SW480 (cell line): ENCODE measurements around the gene DIAPH1.

Source experiments
- DNase-seq: peaks from one replicate; pipeline ENCODE4 v3.0.0-alpha.2; 2016; ENCODE audit warnings: low spot score

DIAPH1 gene

GRCh38 chr5:141506381-141507155 lies 112.2 kb downstream of the DIAPH1 start:
- no peak for DNase-seq

GRCh38 chr5:141504216-141504615 lies 114.6 kb downstream of the DIAPH1 start:
- DNase-seq, result no peak

GRCh38 chr5:141503681-141504080 lies 115.1 kb downstream of the DIAPH1 start:
- DNase-seq, result no peak

GRCh38 chr5:141501761-141502160 lies 117.0 kb downstream of the DIAPH1 start:
- no peak for DNase-seq

- no peak for DNase-seq
These were observed 122.8 kb downstream of the DIAPH1 start for GRCh38 chr5:141496038-141496437.

GRCh38 chr5:141495453-141495811 lies 123.4 kb downstream of the DIAPH1 start:
- DNase-seq, result no peak

- DNase-seq, result no peak
These were observed 123.9 kb downstream of the DIAPH1 start for GRCh38 chr5:141494761-141495452.

GRCh38 chr5:141493500-141494422 lies 125.0 kb downstream of the DIAPH1 start:
- no peak for DNase-seq

- DNase-seq, result no peak
These were observed 126.5 kb downstream of the DIAPH1 start for GRCh38 chr5:141492168-141492885.

GRCh38 chr5:141491323-141492167 lies 127.3 kb downstream of the DIAPH1 start:
- DNase-seq, result no peak

- DNase-seq, result no peak
These were observed 128.0 kb downstream of the DIAPH1 start for GRCh38 chr5:141490771-141491170.

GRCh38 chr5:141490271-141490670 lies 128.5 kb downstream of the DIAPH1 start:
- DNase-seq, result no peak

GRCh38 chr5:141489841-141490240 lies 129.0 kb downstream of the DIAPH1 start:
- DNase-seq, result no peak

- DNase-seq, result no peak
These were observed 129.9 kb downstream of the DIAPH1 start, which contains the start of gene PCDHGC5 for GRCh38 chr5:141488591-141489561. Gene PCDHGC5, plus strand, starts transcription at chr5:141489081. Its CDS starts 160 bp downstream, at chr5:141489241.

- no peak for DNase-seq
These were observed 131.7 kb downstream of the DIAPH1 start for GRCh38 chr5:141487131-141487530.

GRCh38 chr5:141486091-141486490 lies 132.7 kb downstream of the DIAPH1 start:
- DNase-seq, result no peak

- DNase-seq, result no peak
These were observed 133.3 kb downstream of the DIAPH1 start for GRCh38 chr5:141485321-141486055.

GRCh38 chr5:141484641-141485311 lies 134.0 kb downstream of the DIAPH1 start, which contains the start of gene PCDHGC4:
Gene PCDHGC4, plus strand, starts transcription at chr5:141485030. Its CDS starts 144 bp downstream, at chr5:141485174.
- no peak for DNase-seq
